ENCODE measurements around the gene CORO1C. TPM values are rescaled to one million over a fixed set of nuclear protein-coding genes. Genes with fewer than 3 reads are reported as not detected.

CORO1C gene
- total and polyA plus RNA-seq, 9 of the 15 experiments (the other 6 are each of a cell fraction or from before 2014, with no cell fraction given) = 55.2 to 280 (median 150) TPM

- Histone ChIP-seq H3K9me3 (replicated peaks; ENCODE audit: control insufficient read depth, insufficient read depth, low read depth, low read length) (no peaks in the 10 kb centered on the region), H3K36me3 (ENCODE audit: control insufficient read depth, insufficient read depth, low read length) (peaks cover 28% of the 10 kb centered on the region), H3K4me2 (ENCODE audit: insufficient read depth, low read length) (peak overlapping the region; percentile 63), H4K20me1 (replicated peaks; ENCODE audit: control insufficient read depth, insufficient read depth, low read length) (peaks cover 47% of the 10 kb centered on the region), H3K79me2 (ENCODE audit: control insufficient read depth, insufficient read depth, low read length) (peaks cover 100% of the 10 kb centered on the region), H2AFZ (ENCODE audit: low read depth, low read length) (no peak overlapping the region), H3K4me3 (no peak overlapping the region), H3K9ac (ENCODE audit: insufficient read depth in 1 of 2, low read depth in 2 of 2, low read length in 2 of 2) (peak overlapping the region in 1 of 2 experiments; percentile 55; a peak in 2 of 4 replicates), H3K4me1 (replicated peaks in 1 of 2; ENCODE audit: control insufficient read depth in 2 of 2, insufficient read depth in 2 of 2, low read length in 2 of 2) (peaks cover 13 to 75% of the 10 kb centered on the region in 2 experiments), H3K27ac (ENCODE audit: extremely low read depth, low read depth, low read length) (peak overlapping the region; percentile 70), H3K9me1 (ENCODE audit: control insufficient read depth, insufficient read depth, low read length) (peaks cover 4% of the 10 kb centered on the region), H3K27me3 (ENCODE audit: control insufficient read depth in 2 of 2, insufficient read depth in 2 of 2, low read length in 2 of 2) (no peaks in the 10 kb centered on the region)
- BruUV-seq (replicated peaks) = no TSS peak
- CTCF ChIA-PET (ENCODE audit: low intra/inter-chr PET ratio) = no interaction called here
- no peak for DNase-seq (ENCODE audit: extremely low read depth in 1 of 4, low spot score in 3 of 4)
- in situ Hi-C loops (cut with MboI) (no loop called here), intact Hi-C loops (cut with micrococcal nuclease) (no loop called here)
- POLR2A ChIA-PET = interaction anchor here (0.8 to 5.1 kb wide), 4 partner anchors 8 to 105 kb away, joined by 3 to 27 read pairs (median 4); no protein-coding TSS in a partner anchor
- TF ChIP-seq BACH1 (tag; IDR thresholded peaks at IDR 0.05) = no peak
- TF ChIP-seq MAFK (IDR thresholded peaks at IDR 0.05; ENCODE audit: low read length) = peak; percentile 27; the same call in 1 of the 2 replicates
- TF ChIP-seq NFE2 (IDR thresholded peaks at IDR 0.05; ENCODE audit: low read depth) = peak; percentile 82
- peak; percentile 58 for TF ChIP-seq MAFG (tag; conservative IDR thresholded peaks at IDR 0.05)
- TF ChIP-seq C11orf30 (IDR thresholded peaks at IDR 0.05; ENCODE audit: low read depth) = peak; percentile 51
- no peak for TF ChIP-seq RUNX1 (IDR thresholded peaks at IDR 0.05; ENCODE audit: low read depth)
- TF ChIP-seq DACH1 (IDR thresholded peaks at IDR 0.05; ENCODE audit: partially characterized antibody) = no peak
- TF ChIP-seq MAFF (IDR thresholded peaks at IDR 0.05; ENCODE audit: low read length) = 0 out of 2 replicates have a peak, but pooled peaks have one; percentile 19
- TF ChIP-seq ZBTB8A (IDR thresholded peaks at IDR 0.05; ENCODE audit: partially characterized antibody) = no peak
- TF ChIP-seq U2AF2 (optimal IDR thresholded peaks at IDR 0.05; ENCODE audit: low read depth, low read length) = no peak
- no peak for TF ChIP-seq SMARCE1 (IDR thresholded peaks at IDR 0.05)
- TF ChIP-seq ZNF316 (IDR thresholded peaks at IDR 0.05) = peak; percentile 55
- TF ChIP-seq SMARCC2 (IDR thresholded peaks at IDR 0.05; ENCODE audit: low read depth) = 0 out of 2 replicates have a peak, but pooled peaks have one; percentile 20
- peak; percentile 85 for TF ChIP-seq HMBOX1 (IDR thresholded peaks at IDR 0.05)
- 0 out of 2 replicates have a peak, but pooled peaks have one; percentile 13 for TF ChIP-seq SMARCA4 (IDR thresholded peaks at IDR 0.05)
- no peak for TF ChIP-seq ZNF3 (CRISPR knock-in tag; IDR thresholded peaks at IDR 0.05)
- 0 out of 2 replicates have a peak, but pooled peaks have one; percentile 12 for TF ChIP-seq ZNF592 (IDR thresholded peaks at IDR 0.05)
- TF ChIP-seq USF2 (CRISPR knock-in tag; IDR thresholded peaks at IDR 0.05) = peak; percentile 66
- WGBS (ENCODE audit: insufficient coverage, low coverage, missing lambda C conversion rate) = 17% methylated on average over 5 of the region's 5 CpGs
- ATAC-seq = peak; percentile 17
- FAIRE-seq = no peak
These were observed 8.1 kb downstream of the CORO1C start for GRCh38 chr12:108722992-108723766.
